MM.1S (cell line): ENCODE measurements around the gene HMOX2.

ENCODE experiments used
- DNase-seq: peaks from one replicate; pipeline ENCODE4 v3.0.0-alpha.2; 2015
- H2AFZ ChIP-seq: fragments of 300-600 bp; sonication (generic); 2 replicates; pipeline ENCODE4 v1.6.0; 2016; ENCODE audit warnings: antibody characterized with exemption, low read length
- H3F3A ChIP-seq: fragments of 300-600 bp; sonication (generic); 2 replicates; pipeline ENCODE4 v1.6.1; 2016; ENCODE audit warnings: mild to moderate bottlenecking, antibody characterized with exemption, low read length, moderate library complexity, mixed read lengths; ENCODE audit not compliant: insufficient read depth
- H3K27ac ChIP-seq: fragments of 300-600 bp; sonication (generic); 2 replicates; pipeline ENCODE4 v1.5.1; 2016; ENCODE audit warnings: mild to moderate bottlenecking, low read length
- H3K27me3 ChIP-seq: fragments of 300-600 bp; sonication (generic); replicated peaks from 2 replicates; pipeline ENCODE4 v1.6.0; 2016; ENCODE audit warnings: low read length; ENCODE audit not compliant: insufficient read depth
- H3K36me3 ChIP-seq: fragments of 300-600 bp; sonication (generic); replicated peaks from 2 replicates; pipeline ENCODE4 v1.6.1; 2016; ENCODE audit warnings: mild to moderate bottlenecking, low read length, mixed read lengths; ENCODE audit not compliant: insufficient read depth
- H3K4me1 ChIP-seq: fragments of 300-600 bp; sonication (generic); 2 replicates; pipeline ENCODE4 v1.6.1; 2016; ENCODE audit warnings: low read length, mixed read lengths
- H3K4me2 ChIP-seq: fragments of 300-600 bp; sonication (generic); 2 replicates; pipeline ENCODE4 v1.6.0; 2016; ENCODE audit warnings: low read depth, low read length
- H3K4me3 ChIP-seq: fragments of 300-600 bp; sonication (generic); 2 replicates; pipeline ENCODE4 v1.5.1; 2016; ENCODE audit warnings: low read length, mixed read lengths
- H3K79me2 ChIP-seq: fragments of 300-600 bp; sonication (generic); 2 replicates; pipeline ENCODE4 v1.6.1; 2016; ENCODE audit warnings: mixed run types, low read length, mixed read lengths
- H3K9ac ChIP-seq: fragments of 300-600 bp; sonication (generic); 2 replicates; pipeline ENCODE4 v1.6.1; 2016; ENCODE audit warnings: low read length, mixed read lengths
- H3K9me2 ChIP-seq: fragments of 300-600 bp; sonication (generic); replicated peaks from 2 replicates; pipeline ENCODE4 v1.6.1; 2016; ENCODE audit warnings: mild to moderate bottlenecking, low read length, mixed read lengths; ENCODE audit not compliant: insufficient read depth
- H3K9me3 ChIP-seq: fragments of 300-600 bp; sonication (generic); replicated peaks from 2 replicates; pipeline ENCODE4 v1.6.1; 2016; ENCODE audit warnings: mild to moderate bottlenecking, low read length, mixed read lengths; ENCODE audit not compliant: insufficient read depth
- H4K20me1 ChIP-seq: fragments of 300-600 bp; sonication (generic); 2 replicates; pipeline ENCODE4 v1.6.1; 2016; ENCODE audit warnings: mild to moderate bottlenecking, low read length, moderate library complexity, mixed read lengths; ENCODE audit not compliant: insufficient read depth
- EZH2 ChIP-seq: fragments of 300-600 bp; sonication (generic); optimal IDR thresholded peaks from 2 replicates; pipeline ENCODE3; 2017; ENCODE audit warnings: low read depth, mild to moderate bottlenecking, antibody characterized with exemption, low read length, mixed read lengths
- EZH2phosphoT487 ChIP-seq: fragments of 300-600 bp; sonication (generic); IDR thresholded peaks from 2 replicates; pipeline ENCODE4 v1.6.1; 2018; ENCODE audit warnings: antibody characterized with exemption, low read length
- TF ChIP-seq, protein P1 (sequence below): fragments of 300-600 bp; sonication (generic); IDR thresholded peaks from 2 replicates; pipeline ENCODE4 v1.5.1; 2016; ENCODE audit warnings: antibody characterized with exemption, low read length, mixed read lengths

Gene HMOX2

GRCh38 chr16:4435337-4436067 is 40.7 kb upstream of the HMOX2 start:
- Histone ChIP-seq H3K27ac (no peak overlapping the region), H3K4me2 (no peak overlapping the region), H4K20me1 (no peaks in the 10 kb centered on the region), H3K36me3 (peaks cover 7% of the 10 kb centered on the region; the same call in 1 of the 2 replicates), H3K4me3 (no peak overlapping the region), H3K9me2 (no peaks in the 10 kb centered on the region), H3K79me2 (peaks cover 47% of the 10 kb centered on the region), H3K9ac (no peak overlapping the region), H3K4me1 (no peaks in the 10 kb centered on the region), H3K9me3 (no peaks in the 10 kb centered on the region), H2AFZ (no peak overlapping the region), H3K27me3 (no peaks in the 10 kb centered on the region), H3F3A (no peaks in the 10 kb centered on the region)
- DNase-seq: no peak
- TF ChIP-seq EZH2: no peak
- no peak for TF ChIP-seq EZH2phosphoT487
- TF ChIP-seq, protein P1, sequence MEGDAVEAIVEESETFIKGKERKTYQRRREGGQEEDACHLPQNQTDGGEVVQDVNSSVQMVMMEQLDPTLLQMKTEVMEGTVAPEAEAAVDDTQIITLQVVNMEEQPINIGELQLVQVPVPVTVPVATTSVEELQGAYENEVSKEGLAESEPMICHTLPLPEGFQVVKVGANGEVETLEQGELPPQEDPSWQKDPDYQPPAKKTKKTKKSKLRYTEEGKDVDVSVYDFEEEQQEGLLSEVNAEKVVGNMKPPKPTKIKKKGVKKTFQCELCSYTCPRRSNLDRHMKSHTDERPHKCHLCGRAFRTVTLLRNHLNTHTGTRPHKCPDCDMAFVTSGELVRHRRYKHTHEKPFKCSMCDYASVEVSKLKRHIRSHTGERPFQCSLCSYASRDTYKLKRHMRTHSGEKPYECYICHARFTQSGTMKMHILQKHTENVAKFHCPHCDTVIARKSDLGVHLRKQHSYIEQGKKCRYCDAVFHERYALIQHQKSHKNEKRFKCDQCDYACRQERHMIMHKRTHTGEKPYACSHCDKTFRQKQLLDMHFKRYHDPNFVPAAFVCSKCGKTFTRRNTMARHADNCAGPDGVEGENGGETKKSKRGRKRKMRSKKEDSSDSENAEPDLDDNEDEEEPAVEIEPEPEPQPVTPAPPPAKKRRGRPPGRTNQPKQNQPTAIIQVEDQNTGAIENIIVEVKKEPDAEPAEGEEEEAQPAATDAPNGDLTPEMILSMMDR: no peak

GRCh38 chr16:4437366-4437765 is 38.8 kb upstream of the HMOX2 start:
- Histone ChIP-seq H3F3A (no peaks in the 10 kb centered on the region), H3K27me3 (no peaks in the 10 kb centered on the region), H3K9ac (no peak overlapping the region), H3K79me2 (peaks cover 41% of the 10 kb centered on the region), H3K9me3 (no peaks in the 10 kb centered on the region), H4K20me1 (no peaks in the 10 kb centered on the region), H3K4me2 (no peak overlapping the region), H2AFZ (no peak overlapping the region), H3K9me2 (no peaks in the 10 kb centered on the region), H3K27ac (no peak overlapping the region), H3K36me3 (peaks cover 10% of the 10 kb centered on the region; the same call in 1 of the 2 replicates), H3K4me1 (no peaks in the 10 kb centered on the region), H3K4me3 (no peak overlapping the region)
- no peak for DNase-seq
- TF ChIP-seq EZH2 (no peak), EZH2phosphoT487 (no peak)
- TF ChIP-seq, protein P1: no peak

GRCh38 chr16:4442371-4442770 is 33.8 kb upstream of the HMOX2 start:
- TF ChIP-seq EZH2 (no peak), EZH2phosphoT487 (no peak)
- TF ChIP-seq, protein P1: no peak
- Histone ChIP-seq H3K27me3 (no peaks in the 10 kb centered on the region), H4K20me1 (no peaks in the 10 kb centered on the region), H3K4me1 (no peaks in the 10 kb centered on the region), H3K9me2 (no peaks in the 10 kb centered on the region), H3K4me2 (no peak overlapping the region), H3K79me2 (peaks cover 17% of the 10 kb centered on the region), H3K27ac (no peak overlapping the region), H3K9ac (no peak overlapping the region), H2AFZ (no peak overlapping the region), H3K9me3 (no peaks in the 10 kb centered on the region), H3K4me3 (no peak overlapping the region), H3F3A (no peaks in the 10 kb centered on the region), H3K36me3 (peaks cover 17% of the 10 kb centered on the region)
- DNase-seq: no peak
